HUES6 (cell line): Measurements from ENCODE around the gene S1PR3.

Source experiments
- H3K27ac ChIP-seq: 2 replicates; pipeline ENCODE4 v1.7.0; 2013; ENCODE audit warnings: low read depth, mild to moderate bottlenecking, low read length, inconsistent platforms
- H3K27me3 ChIP-seq: 2 replicates; pipeline ENCODE4 v1.6.1; 2013; ENCODE audit warnings: low read length; ENCODE audit not compliant: control insufficient read depth, insufficient read depth
- H3K36me3 ChIP-seq: 2 replicates; pipeline ENCODE4 v1.6.1; 2013; ENCODE audit warnings: low read length; ENCODE audit not compliant: control insufficient read depth, insufficient read depth
- H3K4me1 ChIP-seq: 2 replicates; pipeline ENCODE4 v1.6.1; 2013; ENCODE audit warnings: low read length; ENCODE audit not compliant: control insufficient read depth, insufficient read depth
- H3K4me3 ChIP-seq: 2 replicates; pipeline ENCODE4 v1.5.1; 2013; ENCODE audit warnings: low read depth, low read length
- H3K9ac ChIP-seq: one replicate; pipeline ENCODE4 v1.6.1; 2013; ENCODE audit warnings: mild to moderate bottlenecking, low read length
- H3K9me3 ChIP-seq: 2 replicates; pipeline ENCODE4 v1.6.1; 2013; ENCODE audit warnings: low read depth, low read length; ENCODE audit not compliant: control insufficient read depth, insufficient read depth

The S1PR3 gene

DNA sequence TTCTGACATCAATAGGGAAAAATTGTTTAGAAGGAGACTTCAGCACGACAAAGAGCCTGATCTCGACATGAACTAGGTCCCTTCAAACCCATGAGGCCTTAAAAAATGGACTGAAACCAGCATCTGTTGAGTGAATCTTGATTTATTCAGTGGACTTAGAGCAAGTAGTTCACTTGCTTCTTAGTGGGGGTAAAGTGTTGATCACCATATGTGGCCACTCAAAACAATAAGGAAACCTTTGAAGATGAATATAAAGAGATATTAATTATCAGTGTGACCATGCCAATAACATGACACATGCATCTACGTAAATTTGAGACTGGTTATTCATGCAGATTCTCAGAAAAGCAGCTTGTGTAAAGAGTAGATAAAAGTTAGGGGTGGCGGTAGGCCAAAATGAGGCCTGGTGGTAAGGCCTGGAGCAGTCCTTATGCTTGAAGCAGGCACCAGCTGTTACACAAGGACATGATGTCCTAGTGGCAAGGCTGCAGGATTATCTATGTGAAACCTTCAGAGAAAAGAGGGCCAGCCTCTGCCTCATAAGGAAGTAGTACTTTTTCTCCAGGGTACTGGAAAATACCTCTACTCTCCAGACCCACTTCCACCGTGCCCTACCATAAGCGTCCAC is 61.3 kb downstream of the S1PR3 start:
- H3K4me3 ChIP-seq, result no peak overlapping the region
- H3K27ac ChIP-seq, result no peak overlapping the region
- H3K4me1 ChIP-seq, result no peaks in the 10 kb centered on the region
- no peaks in the 10 kb centered on the region for H3K9me3 ChIP-seq
- H3K9ac ChIP-seq, result no peak overlapping the region
- no peaks in the 10 kb centered on the region for H3K27me3 ChIP-seq
- no peaks in the 10 kb centered on the region for H3K36me3 ChIP-seq

DNA sequence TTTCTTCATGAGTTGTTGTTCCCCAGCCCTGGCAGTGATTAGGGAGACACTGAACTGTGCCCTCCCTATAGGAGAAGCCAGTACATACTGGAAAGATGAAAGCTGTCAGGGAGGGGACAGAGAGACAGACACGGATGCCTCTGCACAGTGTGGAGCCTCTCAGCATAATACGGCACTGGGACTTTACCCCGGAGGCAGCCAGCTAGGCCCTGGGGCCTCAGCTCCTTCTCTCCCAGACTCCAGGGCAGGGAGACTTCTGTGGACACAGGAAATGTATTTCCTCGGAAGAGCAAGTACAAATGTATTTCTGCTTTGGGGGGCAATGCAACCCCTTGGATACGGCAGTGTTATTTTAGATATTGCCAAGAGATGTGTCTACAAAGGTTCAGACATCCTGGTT is 62.0 kb downstream of the S1PR3 start:
- no peaks in the 10 kb centered on the region for H3K27me3 ChIP-seq
- no peak overlapping the region for H3K9ac ChIP-seq
- no peak overlapping the region for H3K27ac ChIP-seq
- no peaks in the 10 kb centered on the region for H3K36me3 ChIP-seq
- H3K4me3 ChIP-seq, result no peak overlapping the region
- H3K4me1 ChIP-seq, result no peaks in the 10 kb centered on the region
- H3K9me3 ChIP-seq, result peaks cover 4% of the 10 kb centered on the region; the same call in 1 of the 2 replicates
